ENCODE measurements around the gene TAF11L13.

DNA sequence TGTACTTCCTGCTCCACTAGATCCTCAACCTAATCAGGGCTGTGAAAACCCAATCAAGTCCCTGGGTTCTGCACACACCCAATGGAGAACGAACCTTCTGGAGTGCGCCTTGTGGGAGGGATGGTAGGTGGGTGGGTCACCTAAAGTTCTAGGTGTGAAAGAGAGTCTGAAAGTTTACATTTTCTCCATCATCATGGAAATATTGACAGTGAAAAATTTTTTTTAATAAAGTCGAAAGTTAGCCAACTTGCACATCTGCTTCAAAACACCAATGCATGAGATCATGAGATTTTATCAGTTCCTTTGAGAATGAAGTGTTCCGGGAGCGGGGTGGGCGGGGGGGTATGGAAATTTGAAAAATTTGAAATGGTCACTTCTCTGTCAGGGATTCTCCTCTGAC lies 24.0 kb downstream of the TAF11L13 start:
- TF ChIP-seq POLR2AphosphoS5 (IDR thresholded peaks at IDR 0.05; ENCODE audit: low read depth, low read length): no peak
- TF ChIP-seq TAF1 (IDR thresholded peaks at IDR 0.05; ENCODE audit: borderline replicate concordance, insufficient read depth, low read length): no peak

Measured in PFSK-1 (cell line).